MM.1S (cell line): Measurements from ENCODE around the gene MTCH1.
"Not testable (repeated sequence)": the region's sequence is repeated elsewhere in the genome, so short reads cannot be mapped to it uniquely, and the experiment has no call there.

Source experiments
- DNase-seq: peaks from one replicate; pipeline ENCODE4 v3.0.0-alpha.2; 2015
- H2AFZ ChIP-seq: fragments of 300-600 bp; sonication (generic); 2 replicates; pipeline ENCODE4 v1.6.0; 2016; ENCODE audit warnings: antibody characterized with exemption, low read length
- H3F3A ChIP-seq: fragments of 300-600 bp; sonication (generic); 2 replicates; pipeline ENCODE4 v1.6.1; 2016; ENCODE audit warnings: mild to moderate bottlenecking, antibody characterized with exemption, low read length, moderate library complexity, mixed read lengths; ENCODE audit not compliant: insufficient read depth
- H3K27ac ChIP-seq: fragments of 300-600 bp; sonication (generic); 2 replicates; pipeline ENCODE4 v1.5.1; 2016; ENCODE audit warnings: mild to moderate bottlenecking, low read length
- H3K27me3 ChIP-seq: fragments of 300-600 bp; sonication (generic); replicated peaks from 2 replicates; pipeline ENCODE4 v1.6.0; 2016; ENCODE audit warnings: low read length; ENCODE audit not compliant: insufficient read depth
- H3K36me3 ChIP-seq: fragments of 300-600 bp; sonication (generic); replicated peaks from 2 replicates; pipeline ENCODE4 v1.6.1; 2016; ENCODE audit warnings: mild to moderate bottlenecking, low read length, mixed read lengths; ENCODE audit not compliant: insufficient read depth
- H3K4me1 ChIP-seq: fragments of 300-600 bp; sonication (generic); 2 replicates; pipeline ENCODE4 v1.6.1; 2016; ENCODE audit warnings: low read length, mixed read lengths
- H3K4me2 ChIP-seq: fragments of 300-600 bp; sonication (generic); 2 replicates; pipeline ENCODE4 v1.6.0; 2016; ENCODE audit warnings: low read depth, low read length
- H3K4me3 ChIP-seq: fragments of 300-600 bp; sonication (generic); 2 replicates; pipeline ENCODE4 v1.5.1; 2016; ENCODE audit warnings: low read length, mixed read lengths
- H3K79me2 ChIP-seq: fragments of 300-600 bp; sonication (generic); 2 replicates; pipeline ENCODE4 v1.6.1; 2016; ENCODE audit warnings: mixed run types, low read length, mixed read lengths
- H3K9ac ChIP-seq: fragments of 300-600 bp; sonication (generic); 2 replicates; pipeline ENCODE4 v1.6.1; 2016; ENCODE audit warnings: low read length, mixed read lengths
- H3K9me2 ChIP-seq: fragments of 300-600 bp; sonication (generic); replicated peaks from 2 replicates; pipeline ENCODE4 v1.6.1; 2016; ENCODE audit warnings: mild to moderate bottlenecking, low read length, mixed read lengths; ENCODE audit not compliant: insufficient read depth
- H3K9me3 ChIP-seq: fragments of 300-600 bp; sonication (generic); replicated peaks from 2 replicates; pipeline ENCODE4 v1.6.1; 2016; ENCODE audit warnings: mild to moderate bottlenecking, low read length, mixed read lengths; ENCODE audit not compliant: insufficient read depth
- H4K20me1 ChIP-seq: fragments of 300-600 bp; sonication (generic); 2 replicates; pipeline ENCODE4 v1.6.1; 2016; ENCODE audit warnings: mild to moderate bottlenecking, low read length, moderate library complexity, mixed read lengths; ENCODE audit not compliant: insufficient read depth
- EZH2 ChIP-seq: fragments of 300-600 bp; sonication (generic); optimal IDR thresholded peaks from 2 replicates; pipeline ENCODE3; 2017; ENCODE audit warnings: low read depth, mild to moderate bottlenecking, antibody characterized with exemption, low read length, mixed read lengths
- EZH2phosphoT487 ChIP-seq: fragments of 300-600 bp; sonication (generic); IDR thresholded peaks from 2 replicates; pipeline ENCODE4 v1.6.1; 2018; ENCODE audit warnings: antibody characterized with exemption, low read length
- TF ChIP-seq, protein P1 (sequence below): fragments of 300-600 bp; sonication (generic); IDR thresholded peaks from 2 replicates; pipeline ENCODE4 v1.5.1; 2016; ENCODE audit warnings: antibody characterized with exemption, low read length, mixed read lengths

The MTCH1 gene

DNA sequence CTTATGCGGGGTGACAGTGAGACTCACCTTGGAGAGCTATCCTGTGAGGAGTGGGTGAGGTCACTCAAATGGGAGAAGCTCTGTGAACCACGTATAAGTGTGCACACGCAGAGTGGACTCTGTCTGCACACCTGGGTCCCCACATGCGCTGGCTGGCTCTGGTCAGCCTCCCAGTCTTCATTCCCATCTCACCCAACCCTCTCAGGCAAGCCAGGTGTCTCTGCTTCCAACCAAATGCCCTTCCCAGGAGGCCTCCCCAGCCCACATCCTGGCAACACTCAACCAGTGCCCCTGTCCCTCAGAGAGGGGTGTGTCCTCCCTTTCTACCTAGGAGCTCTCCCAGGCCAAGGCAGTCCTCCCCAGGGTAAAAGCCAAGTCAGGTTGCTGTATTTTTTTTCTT lies 39.5 kb downstream of the MTCH1 start:
- Histone ChIP-seq H3K4me3 (no peak overlapping the region), H3K27me3 (no peaks in the 10 kb centered on the region), H3F3A (no peaks in the 10 kb centered on the region), H3K9me2 (no peaks in the 10 kb centered on the region), H4K20me1 (no peaks in the 10 kb centered on the region), H3K9ac (no peak overlapping the region), H3K9me3 (no peaks in the 10 kb centered on the region), H3K36me3 (no peaks in the 10 kb centered on the region), H2AFZ (no peak overlapping the region), H3K27ac (no peak overlapping the region), H3K4me1 (no peaks in the 10 kb centered on the region), H3K79me2 (no peaks in the 10 kb centered on the region), H3K4me2 (no peak overlapping the region)
- DNase-seq = no peak
- no peak for TF ChIP-seq EZH2phosphoT487
- TF ChIP-seq, protein P1, sequence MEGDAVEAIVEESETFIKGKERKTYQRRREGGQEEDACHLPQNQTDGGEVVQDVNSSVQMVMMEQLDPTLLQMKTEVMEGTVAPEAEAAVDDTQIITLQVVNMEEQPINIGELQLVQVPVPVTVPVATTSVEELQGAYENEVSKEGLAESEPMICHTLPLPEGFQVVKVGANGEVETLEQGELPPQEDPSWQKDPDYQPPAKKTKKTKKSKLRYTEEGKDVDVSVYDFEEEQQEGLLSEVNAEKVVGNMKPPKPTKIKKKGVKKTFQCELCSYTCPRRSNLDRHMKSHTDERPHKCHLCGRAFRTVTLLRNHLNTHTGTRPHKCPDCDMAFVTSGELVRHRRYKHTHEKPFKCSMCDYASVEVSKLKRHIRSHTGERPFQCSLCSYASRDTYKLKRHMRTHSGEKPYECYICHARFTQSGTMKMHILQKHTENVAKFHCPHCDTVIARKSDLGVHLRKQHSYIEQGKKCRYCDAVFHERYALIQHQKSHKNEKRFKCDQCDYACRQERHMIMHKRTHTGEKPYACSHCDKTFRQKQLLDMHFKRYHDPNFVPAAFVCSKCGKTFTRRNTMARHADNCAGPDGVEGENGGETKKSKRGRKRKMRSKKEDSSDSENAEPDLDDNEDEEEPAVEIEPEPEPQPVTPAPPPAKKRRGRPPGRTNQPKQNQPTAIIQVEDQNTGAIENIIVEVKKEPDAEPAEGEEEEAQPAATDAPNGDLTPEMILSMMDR = no peak
- TF ChIP-seq EZH2 = no peak

DNA sequence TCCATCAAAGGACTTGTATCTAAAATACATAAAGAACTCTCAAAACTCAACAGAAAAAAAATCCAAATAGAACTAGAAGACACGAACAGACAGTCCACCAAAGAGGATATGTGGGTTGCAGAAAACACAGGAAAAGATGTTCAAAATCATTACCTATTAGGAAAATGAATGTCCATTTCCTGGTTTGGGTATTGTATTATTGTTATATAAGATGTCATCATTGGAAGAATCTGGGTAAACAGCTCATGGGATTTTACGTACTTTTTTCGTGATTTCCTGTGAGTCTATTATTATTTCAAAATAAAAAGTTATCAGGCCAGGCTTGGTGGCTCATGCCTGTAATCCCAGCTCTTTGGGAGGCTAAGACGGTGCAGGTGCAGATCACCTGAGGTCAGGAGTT lies 40.7 kb downstream of the MTCH1 start:
- TF ChIP-seq EZH2phosphoT487 (no peak), EZH2 (no peak)
- TF ChIP-seq, protein P1 = no peak
- no peak for DNase-seq
- Histone ChIP-seq H3K79me2 (no peaks in the 10 kb centered on the region), H2AFZ (no peak overlapping the region), H3K4me2 (no peak overlapping the region), H3F3A (no peaks in the 10 kb centered on the region), H3K4me3 (no peak overlapping the region), H3K27me3 (no peaks in the 10 kb centered on the region), H3K9me2 (no peaks in the 10 kb centered on the region), H3K36me3 (no peaks in the 10 kb centered on the region), H3K9ac (no peak overlapping the region), H3K9me3 (no peaks in the 10 kb centered on the region), H4K20me1 (no peaks in the 10 kb centered on the region), H3K27ac (no peak overlapping the region), H3K4me1 (no peaks in the 10 kb centered on the region)

GRCh38 chr6:36944650-36945049 lies 41.3 kb downstream of the MTCH1 start:
- H3K27ac ChIP-seq = no peak overlapping the region
- no peak overlapping the region for H3K9ac ChIP-seq
- no peaks in the 10 kb centered on the region for H3K79me2 ChIP-seq
- no peaks in the 10 kb centered on the region for H3K27me3 ChIP-seq
- H3K4me1 ChIP-seq = no peaks in the 10 kb centered on the region
- TF ChIP-seq EZH2phosphoT487 (no peak), EZH2 (no peak)
- TF ChIP-seq, protein P1 = no peak
- H3K4me2 ChIP-seq = no peak overlapping the region
- H2AFZ ChIP-seq = no peak overlapping the region
- H3K9me2 ChIP-seq = no peaks in the 10 kb centered on the region
- H3F3A ChIP-seq = no peaks in the 10 kb centered on the region
- no peak overlapping the region for H3K4me3 ChIP-seq
- DNase-seq = no peak
- H3K36me3 ChIP-seq = no peaks in the 10 kb centered on the region
- H4K20me1 ChIP-seq = no peaks in the 10 kb centered on the region
- H3K9me3 ChIP-seq = no peaks in the 10 kb centered on the region

DNA sequence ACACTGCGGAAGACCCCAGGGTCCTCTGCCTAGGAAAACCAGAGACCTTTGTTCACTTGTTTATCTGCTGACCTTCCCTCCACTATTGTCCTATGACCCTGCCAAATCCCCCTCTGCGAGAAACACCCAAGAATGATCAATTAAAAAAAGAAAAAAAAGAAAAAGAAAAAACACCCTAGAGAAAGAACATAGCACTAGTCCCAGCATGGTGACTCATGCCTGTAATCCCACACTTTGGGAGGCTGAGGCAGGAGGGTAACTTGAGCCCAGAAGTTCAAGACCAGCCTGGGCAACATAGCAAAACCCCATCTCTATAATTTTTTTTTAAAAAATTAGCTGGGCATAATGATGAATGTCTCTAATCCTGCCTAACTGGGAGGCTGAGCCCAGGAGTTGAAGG lies 43.7 kb downstream of the MTCH1 start:
- H3K9ac ChIP-seq, H3K9me2 ChIP-seq, H3K27me3 ChIP-seq, H3F3A ChIP-seq, H3K27ac ChIP-seq, H2AFZ ChIP-seq, H3K36me3 ChIP-seq, H3K4me1 ChIP-seq, H3K4me2 ChIP-seq, DNase-seq, H3K9me3 ChIP-seq, H4K20me1 ChIP-seq, H3K4me3 ChIP-seq, H3K79me2 ChIP-seq: not testable (repeated sequence)

DNA sequence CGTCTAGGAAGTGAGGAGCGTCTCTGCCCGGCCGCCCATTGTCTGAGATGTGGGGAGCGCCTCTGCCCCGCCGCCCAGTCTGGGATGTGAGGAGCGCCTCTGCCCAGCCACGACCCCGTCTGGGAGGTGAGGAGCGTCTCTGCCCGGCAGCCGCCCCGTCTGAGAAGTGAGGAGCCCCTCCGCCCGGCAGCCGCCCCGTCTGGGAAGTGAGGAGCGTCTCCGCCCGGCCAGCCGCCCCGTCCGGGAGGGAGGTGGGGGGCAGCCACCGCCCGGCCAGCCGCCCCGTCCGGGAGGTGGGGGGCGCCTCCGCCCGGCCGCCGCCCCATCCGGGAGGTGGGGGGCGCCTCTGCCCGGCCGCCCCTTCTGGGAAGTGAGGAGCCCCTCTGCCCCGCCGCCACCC lies 44.4 kb downstream of the MTCH1 start:
- not testable (repeated sequence) for H3K27ac ChIP-seq, DNase-seq, H3K9me2 ChIP-seq, H3K9ac ChIP-seq, H2AFZ ChIP-seq, H3K9me3 ChIP-seq, H3K79me2 ChIP-seq, H3K4me1 ChIP-seq, H3F3A ChIP-seq, H3K36me3 ChIP-seq, H3K4me3 ChIP-seq, H3K4me2 ChIP-seq, H3K27me3 ChIP-seq, H4K20me1 ChIP-seq
